Measurements from ENCODE around the gene OR5D13. TPM values are rescaled to one million over a fixed set of nuclear protein-coding genes. Genes with fewer than 3 reads are reported as not detected.

OR5D13 gene
- polyA plus RNA-seq, 1 donor from 2014 or later = not detected

- H3K79me2 ChIP-seq (replicated peaks; ENCODE audit: insufficient read depth, low read length) = no peaks in the 10 kb centered on the region
- no peak overlapping the region for H3K4me3 ChIP-seq (ENCODE audit: low read length)
- H3K9me2 ChIP-seq (ENCODE audit: insufficient read depth, low read length) = no peaks in the 10 kb centered on the region
- H2AFZ ChIP-seq (ENCODE audit: low read depth, low read length) = no peak overlapping the region
- no peaks in the 10 kb centered on the region for H3F3A ChIP-seq (ENCODE audit: insufficient read depth, low read length, poor library complexity, severe bottlenecking)
- H3K9ac ChIP-seq (ENCODE audit: low read length) = no peak overlapping the region
- TF ChIP-seq POLR2AphosphoS5 (IDR thresholded peaks at IDR 0.05) (no peak), CTCF (IDR thresholded peaks at IDR 0.05; ENCODE audit: poor library complexity, severe bottlenecking) (no peak), SMC3 (conservative IDR thresholded peaks at IDR 0.05; ENCODE audit: poor library complexity) (no peak), REST (IDR thresholded peaks at IDR 0.05; ENCODE audit: borderline replicate concordance) (no peak), MXI1 (conservative IDR thresholded peaks at IDR 0.05; ENCODE audit: poor library complexity, severe bottlenecking) (no peak), EZH2 (IDR thresholded peaks at IDR 0.05; ENCODE audit: borderline replicate concordance, insufficient read depth, low read length, poor library complexity, severe bottlenecking) (no peak), TAF1 (IDR thresholded peaks at IDR 0.05; ENCODE audit: low read depth) (no peak), RAD21 (conservative IDR thresholded peaks at IDR 0.05) (no peak), EP300 (conservative IDR thresholded peaks at IDR 0.05; ENCODE audit: poor library complexity, severe bottlenecking) (no peak)
- no peaks in the 10 kb centered on the region for H4K20me1 ChIP-seq (ENCODE audit: insufficient read depth)
- no peak overlapping the region for H3K4me2 ChIP-seq (ENCODE audit: low read length)
- H3K36me3 ChIP-seq (ENCODE audit: insufficient read depth, low read length) = no peaks in the 10 kb centered on the region
- H3K27me3 ChIP-seq (ENCODE audit: insufficient read depth, low read depth, low read length) = no peaks in the 10 kb centered on the region
- H3K27ac ChIP-seq (ENCODE audit: low read length) = no peak overlapping the region
- H3K9me3 ChIP-seq (ENCODE audit: low read length) = no peaks in the 10 kb centered on the region
Observed at GRCh38 chr11:55732936-55733335, 40.3 kb upstream of the OR5D13 start.

- Histone ChIP-seq H3K4me2 (ENCODE audit: low read length) (no peak overlapping the region), H3K4me3 (ENCODE audit: low read length) (no peak overlapping the region), H3K79me2 (replicated peaks; ENCODE audit: insufficient read depth, low read length) (no peaks in the 10 kb centered on the region), H3K9me3 (ENCODE audit: low read length) (no peaks in the 10 kb centered on the region), H3F3A (ENCODE audit: insufficient read depth, low read length, poor library complexity, severe bottlenecking) (no peaks in the 10 kb centered on the region), H4K20me1 (ENCODE audit: insufficient read depth) (no peaks in the 10 kb centered on the region), H3K27me3 (ENCODE audit: insufficient read depth, low read depth, low read length) (no peaks in the 10 kb centered on the region), H2AFZ (ENCODE audit: low read depth, low read length) (no peak overlapping the region), H3K9me2 (ENCODE audit: insufficient read depth, low read length) (no peaks in the 10 kb centered on the region), H3K27ac (ENCODE audit: low read length) (no peak overlapping the region), H3K9ac (ENCODE audit: low read length) (no peak overlapping the region), H3K36me3 (ENCODE audit: insufficient read depth, low read length) (no peaks in the 10 kb centered on the region)
- TF ChIP-seq MXI1 (conservative IDR thresholded peaks at IDR 0.05; ENCODE audit: poor library complexity, severe bottlenecking) = no peak
- TF ChIP-seq EP300 (conservative IDR thresholded peaks at IDR 0.05; ENCODE audit: poor library complexity, severe bottlenecking) = no peak
- TF ChIP-seq CTCF (IDR thresholded peaks at IDR 0.05; ENCODE audit: poor library complexity, severe bottlenecking) = no peak
- TF ChIP-seq TAF1 (IDR thresholded peaks at IDR 0.05; ENCODE audit: low read depth) = no peak
- TF ChIP-seq SMC3 (conservative IDR thresholded peaks at IDR 0.05; ENCODE audit: poor library complexity) = no peak
- no peak for TF ChIP-seq REST (IDR thresholded peaks at IDR 0.05; ENCODE audit: borderline replicate concordance)
- TF ChIP-seq EZH2 (IDR thresholded peaks at IDR 0.05; ENCODE audit: borderline replicate concordance, insufficient read depth, low read length, poor library complexity, severe bottlenecking) = no peak
- TF ChIP-seq POLR2AphosphoS5 (IDR thresholded peaks at IDR 0.05) = no peak
- TF ChIP-seq RAD21 (conservative IDR thresholded peaks at IDR 0.05) = no peak
Observed at GRCh38 chr11:55791606-55792005, 18.4 kb downstream of the OR5D13 start.

Measured in neural cell (in vitro differentiated cells).